Rectal smooth muscle tissue (tissue), 1 donor: ENCODE measurements around the gene JAKMIP2.

ENCODE experiments used
- H3K27ac ChIP-seq: one replicate; pipeline ENCODE4 v1.7.0; 2013; ENCODE audit warnings: low read depth, low read length, inconsistent platforms
- H3K27me3 ChIP-seq: one replicate; pipeline ENCODE4 v1.7.0; 2013; ENCODE audit warnings: low read length; ENCODE audit not compliant: control insufficient read depth, insufficient read depth
- H3K36me3 ChIP-seq: one replicate; pipeline ENCODE4 v1.7.0; 2013; ENCODE audit warnings: low read length; ENCODE audit not compliant: control insufficient read depth, insufficient read depth
- H3K4me1 ChIP-seq: one replicate; pipeline ENCODE4 v1.7.0; 2013; ENCODE audit warnings: low read length; ENCODE audit not compliant: control insufficient read depth, insufficient read depth
- H3K4me3 ChIP-seq: one replicate; pipeline ENCODE4 v1.7.0; 2013; ENCODE audit warnings: low read length
- H3K9ac ChIP-seq: one replicate; pipeline ENCODE4 v1.7.0; 2013; ENCODE audit warnings: low read length

JAKMIP2 gene

DNA sequence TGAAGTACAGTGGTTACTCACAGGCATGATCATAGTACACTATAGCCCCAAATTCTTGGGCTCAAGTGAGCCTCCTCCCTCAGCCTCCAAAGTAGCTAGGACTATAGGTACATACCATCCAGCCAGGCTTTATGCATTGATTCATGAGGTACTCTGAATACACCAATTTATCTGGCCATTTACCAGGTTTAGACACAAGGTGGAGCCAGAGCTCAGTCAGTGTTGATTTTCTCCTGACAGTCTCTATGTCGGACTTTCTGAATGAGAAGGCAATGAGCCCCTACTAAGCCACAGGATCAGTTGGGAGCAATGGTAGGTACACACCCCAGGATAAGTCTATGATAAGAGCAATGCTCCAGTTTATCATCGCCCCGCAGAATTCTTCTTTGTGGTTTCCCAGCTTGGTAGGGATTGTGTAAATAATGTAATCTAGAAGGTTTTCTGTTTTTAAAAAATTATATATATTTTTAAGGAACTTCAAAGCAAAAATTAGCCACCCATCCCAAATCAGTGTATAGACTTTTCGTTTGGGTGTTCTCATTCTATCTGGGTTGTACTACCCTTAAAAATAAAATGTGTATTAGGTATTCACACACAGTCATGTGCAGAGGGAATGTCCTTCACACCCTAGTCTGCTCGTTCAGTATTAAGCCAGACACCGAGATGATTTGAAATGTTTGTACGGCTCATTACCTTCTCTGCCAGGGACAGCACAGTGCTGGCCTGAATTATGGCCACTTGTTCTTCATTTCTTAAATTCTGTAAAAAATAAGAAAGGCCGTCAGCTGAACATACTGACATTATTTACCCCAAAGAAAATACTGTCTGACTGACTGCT lies 154.3 kb downstream of the JAKMIP2 start:
- Histone ChIP-seq H3K9ac (no peak overlapping the region), H3K27me3 (no peaks in the 10 kb centered on the region), H3K4me1 (no peaks in the 10 kb centered on the region), H3K27ac (no peak overlapping the region), H3K4me3 (no peak overlapping the region), H3K36me3 (no peaks in the 10 kb centered on the region)

DNA sequence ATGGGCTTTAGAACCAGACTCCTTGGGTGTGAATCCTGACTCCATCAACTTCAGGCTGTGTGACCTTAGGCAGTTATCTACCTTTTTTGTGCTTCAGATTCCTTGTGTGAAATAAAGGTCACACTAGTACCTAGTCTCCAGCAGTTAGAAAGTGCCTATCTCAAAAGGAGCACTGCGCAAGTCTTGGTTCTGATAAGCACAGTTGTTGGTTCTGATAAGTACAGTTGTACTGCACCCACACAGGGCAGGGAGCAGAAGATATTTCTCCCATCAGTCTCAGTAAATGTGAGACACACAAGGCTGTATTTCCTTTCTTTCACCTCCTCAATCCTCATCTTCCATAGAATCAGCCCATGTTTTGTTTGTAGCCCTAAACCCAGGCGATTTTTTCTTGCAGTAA lies 156.1 kb downstream of the JAKMIP2 start:
- Histone ChIP-seq H3K27me3 (no peaks in the 10 kb centered on the region), H3K4me1 (no peaks in the 10 kb centered on the region), H3K27ac (no peak overlapping the region), H3K36me3 (no peaks in the 10 kb centered on the region), H3K4me3 (no peak overlapping the region), H3K9ac (no peak overlapping the region)

DNA sequence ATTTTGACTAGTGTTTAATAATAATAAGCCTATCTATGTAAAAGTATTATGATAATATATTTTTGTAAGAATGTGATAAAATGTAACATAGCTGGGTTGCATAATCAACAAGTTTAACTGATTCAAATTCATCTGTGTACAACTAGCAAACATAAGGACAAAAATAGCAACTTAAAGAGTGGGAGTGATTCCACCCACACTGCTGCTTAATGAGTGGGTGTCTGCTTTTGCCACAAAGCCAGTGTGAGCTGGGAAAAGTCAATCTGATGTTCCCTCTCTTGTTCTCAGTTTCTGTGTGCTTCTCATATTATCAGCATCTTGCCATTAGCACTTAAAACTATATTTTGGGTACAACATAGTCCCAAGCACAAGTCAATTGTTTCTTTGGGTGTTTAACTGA lies 161.5 kb downstream of the JAKMIP2 start:
- Histone ChIP-seq H3K9ac (no peak overlapping the region), H3K4me3 (no peak overlapping the region), H3K4me1 (no peaks in the 10 kb centered on the region), H3K27me3 (no peaks in the 10 kb centered on the region), H3K36me3 (no peaks in the 10 kb centered on the region), H3K27ac (no peak overlapping the region)

DNA sequence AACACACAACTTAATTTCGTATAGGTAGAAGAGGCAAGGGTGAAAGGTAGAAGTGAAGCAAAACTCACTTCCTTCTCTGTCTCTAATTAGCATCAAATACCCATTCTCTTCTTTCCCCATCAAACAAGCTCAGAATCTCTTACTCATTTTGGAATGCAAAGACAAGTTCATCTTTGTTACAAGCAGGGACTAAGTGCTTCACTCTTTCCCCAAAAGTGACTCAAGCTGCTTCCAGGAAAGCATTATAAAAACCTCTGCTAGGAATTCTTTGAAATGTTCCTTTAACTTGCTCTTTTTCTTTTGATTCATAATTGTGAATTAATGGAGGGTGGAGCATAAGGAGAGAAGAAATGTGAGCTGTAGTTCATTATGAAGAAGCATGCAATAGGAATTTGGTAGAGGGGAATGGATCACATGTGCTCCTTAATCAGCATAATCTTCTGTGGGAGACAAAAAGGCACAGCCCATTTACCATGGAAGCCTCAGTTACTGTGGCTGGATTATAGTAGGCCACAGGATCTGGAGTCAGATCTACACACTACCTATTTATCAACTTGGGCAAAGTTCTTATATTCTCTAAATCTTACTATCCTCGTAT lies 163.1 kb downstream of the JAKMIP2 start:
- no peak overlapping the region for H3K4me3 ChIP-seq
- H3K4me1 ChIP-seq, result no peaks in the 10 kb centered on the region
- no peaks in the 10 kb centered on the region for H3K27me3 ChIP-seq
- H3K27ac ChIP-seq, result no peak overlapping the region
- H3K9ac ChIP-seq, result no peak overlapping the region
- no peaks in the 10 kb centered on the region for H3K36me3 ChIP-seq

DNA sequence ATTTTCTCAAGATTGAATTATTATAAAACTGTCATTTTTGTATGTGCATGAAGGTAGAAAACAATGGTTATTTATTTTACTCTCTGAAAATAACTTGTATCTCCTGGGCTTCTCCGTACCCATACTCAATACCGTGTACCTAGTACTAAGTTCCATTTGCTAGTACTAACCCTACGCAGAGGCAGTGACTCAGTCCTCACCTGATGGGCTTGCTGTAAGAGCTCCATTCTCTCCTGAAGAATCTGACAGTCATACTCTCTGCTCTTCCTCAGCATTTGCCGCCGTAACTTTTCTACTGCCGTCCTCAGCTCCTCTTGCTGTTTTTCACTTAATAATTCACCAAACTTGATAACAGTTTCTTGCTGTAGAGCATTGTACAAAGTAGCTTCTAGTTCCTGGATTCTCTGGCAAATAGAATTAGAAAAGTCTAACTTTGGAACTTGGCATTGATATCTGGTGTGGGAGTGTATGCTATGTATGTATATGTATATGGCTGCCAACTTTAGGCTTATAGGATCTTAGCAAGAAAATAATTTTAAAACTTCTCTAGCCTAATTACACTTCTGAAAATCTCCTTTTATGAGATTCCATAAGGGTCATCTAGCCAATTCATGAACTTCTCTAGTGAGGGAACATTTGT lies 164.7 kb downstream of the JAKMIP2 start:
- H3K4me3 ChIP-seq, result no peak overlapping the region
- H3K27ac ChIP-seq, result no peak overlapping the region
- no peak overlapping the region for H3K9ac ChIP-seq
- no peaks in the 10 kb centered on the region for H3K36me3 ChIP-seq
- no peaks in the 10 kb centered on the region for H3K27me3 ChIP-seq
- no peaks in the 10 kb centered on the region for H3K4me1 ChIP-seq

DNA sequence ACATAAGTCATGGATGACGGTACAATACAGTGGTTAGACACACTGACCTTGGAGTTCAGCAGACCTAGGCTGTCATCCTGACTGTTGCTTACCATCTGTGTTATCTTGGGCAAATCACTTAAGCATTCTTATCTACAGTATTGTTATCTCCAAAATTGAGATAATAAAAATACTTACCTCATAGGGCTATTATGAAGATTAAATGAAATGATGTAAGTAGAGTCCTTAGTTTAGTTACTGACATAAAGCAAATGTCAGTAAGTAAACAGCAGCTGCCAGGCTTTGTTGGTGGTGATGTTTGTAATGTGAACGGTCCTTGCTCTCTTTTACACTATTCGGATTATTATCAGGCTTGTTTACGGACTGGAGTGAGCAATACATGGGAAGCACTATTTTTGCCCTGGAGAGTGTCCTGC lies 165.3 kb downstream of the JAKMIP2 start:
- Histone ChIP-seq H3K36me3 (no peaks in the 10 kb centered on the region), H3K4me3 (no peak overlapping the region), H3K27me3 (no peaks in the 10 kb centered on the region), H3K9ac (no peak overlapping the region), H3K4me1 (no peaks in the 10 kb centered on the region), H3K27ac (no peak overlapping the region)

DNA sequence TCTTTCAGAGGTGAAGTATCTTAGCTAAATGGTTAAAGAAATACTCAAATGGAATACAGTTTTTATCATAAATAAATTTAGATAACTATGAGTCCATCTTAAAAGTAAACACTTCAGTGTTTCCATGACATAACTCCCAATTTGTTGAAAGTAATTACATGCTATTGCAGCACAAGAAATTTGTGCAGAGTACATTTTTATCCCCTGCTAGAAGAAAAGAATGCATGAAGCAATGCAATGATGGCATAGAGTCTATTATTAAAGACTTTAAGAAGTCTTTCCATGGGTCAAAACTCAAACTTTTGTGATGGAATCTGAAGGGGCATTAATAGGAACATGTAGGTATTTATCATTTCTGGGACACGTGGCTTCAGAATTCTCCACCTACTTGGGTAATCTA lies 166.1 kb downstream of the JAKMIP2 start:
- H3K27ac ChIP-seq, result no peak overlapping the region
- no peaks in the 10 kb centered on the region for H3K36me3 ChIP-seq
- no peak overlapping the region for H3K4me3 ChIP-seq
- no peaks in the 10 kb centered on the region for H3K27me3 ChIP-seq
- no peaks in the 10 kb centered on the region for H3K4me1 ChIP-seq
- no peak overlapping the region for H3K9ac ChIP-seq

DNA sequence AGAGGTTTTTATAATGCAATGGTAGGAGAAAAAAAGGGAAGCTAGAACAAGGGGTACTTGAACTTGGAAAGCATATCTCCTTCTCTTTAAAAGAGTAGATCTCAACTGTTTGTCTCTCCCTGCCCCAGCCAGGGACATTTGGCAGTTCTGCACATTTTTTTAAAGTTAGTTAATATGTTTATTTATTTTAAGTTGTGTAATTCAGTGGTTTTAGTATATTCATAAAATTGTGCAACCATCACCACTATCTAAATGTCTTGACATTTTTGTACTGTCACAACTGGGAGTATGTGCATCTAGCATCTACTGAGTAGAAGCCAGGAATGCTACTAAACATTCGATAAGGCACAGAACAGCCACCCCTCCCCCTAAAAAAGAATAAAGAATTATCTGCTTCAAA lies 169.2 kb downstream of the JAKMIP2 start:
- H3K4me3 ChIP-seq, result no peak overlapping the region
- no peak overlapping the region for H3K9ac ChIP-seq
- no peaks in the 10 kb centered on the region for H3K4me1 ChIP-seq
- no peak overlapping the region for H3K27ac ChIP-seq
- no peaks in the 10 kb centered on the region for H3K27me3 ChIP-seq
- no peaks in the 10 kb centered on the region for H3K36me3 ChIP-seq

DNA sequence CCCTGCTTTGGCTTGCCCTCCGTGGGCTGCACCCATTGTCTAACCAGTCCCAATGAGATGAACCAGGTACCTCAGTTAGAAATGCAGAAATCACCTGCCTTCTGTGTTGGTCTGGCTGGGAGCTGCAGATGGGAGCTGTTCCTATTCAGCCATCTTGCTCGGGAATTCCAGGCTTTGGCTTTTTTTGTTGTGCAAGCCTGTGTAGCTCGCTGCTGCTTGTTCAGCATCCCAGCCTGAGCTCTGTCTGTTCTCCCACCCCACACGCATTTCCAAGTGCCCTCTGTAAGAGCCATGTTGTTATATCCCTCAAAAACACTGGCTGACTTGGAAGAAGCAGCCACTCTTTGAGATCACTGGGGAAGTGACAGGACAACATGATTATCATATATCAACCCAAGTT lies 171.0 kb downstream of the JAKMIP2 start:
- no peak overlapping the region for H3K27ac ChIP-seq
- no peaks in the 10 kb centered on the region for H3K36me3 ChIP-seq
- H3K4me1 ChIP-seq, result no peaks in the 10 kb centered on the region
- H3K4me3 ChIP-seq, result no peak overlapping the region
- no peaks in the 10 kb centered on the region for H3K27me3 ChIP-seq
- H3K9ac ChIP-seq, result no peak overlapping the region

DNA sequence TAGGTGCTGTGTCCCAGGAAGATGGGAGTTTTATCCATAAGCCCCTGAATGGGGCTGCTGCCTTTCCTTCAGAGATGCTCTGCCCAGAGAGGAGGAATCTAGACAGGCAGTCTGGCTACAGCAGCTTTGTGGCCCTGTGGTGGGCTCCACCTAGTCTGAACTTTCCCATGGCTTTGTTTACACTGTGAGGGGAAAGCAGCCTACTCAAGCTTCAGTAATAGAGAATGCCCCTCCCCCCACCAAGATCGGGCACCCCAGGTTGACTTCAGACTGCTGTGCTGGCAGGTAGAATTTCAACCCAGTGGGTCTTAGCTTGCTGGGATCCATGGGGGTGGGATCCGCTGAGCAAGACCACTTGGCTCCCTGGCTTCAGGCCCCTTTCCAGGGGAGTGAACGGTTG lies 171.7 kb downstream of the JAKMIP2 start:
- H3K4me1 ChIP-seq, result no peaks in the 10 kb centered on the region

DNA sequence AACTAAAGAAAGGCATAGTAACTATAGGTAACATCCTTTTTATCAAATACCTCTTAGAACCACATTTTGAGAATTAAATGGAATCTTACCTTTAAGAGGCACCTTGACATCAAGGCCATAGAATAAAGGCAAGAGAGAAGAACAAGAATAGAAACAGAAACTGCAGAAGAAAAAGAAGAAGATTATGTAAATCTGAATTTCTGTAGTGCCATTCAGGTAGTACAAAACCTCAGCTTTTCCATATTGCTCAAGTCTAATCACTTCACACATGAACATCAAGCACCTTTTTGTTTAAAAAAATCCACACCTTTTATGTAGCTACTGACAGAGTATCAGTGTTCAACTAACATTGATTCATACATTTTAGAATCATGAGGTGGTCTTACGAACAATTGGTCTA lies 180.9 kb downstream of the JAKMIP2 start:
- Histone ChIP-seq H3K36me3 (no peaks in the 10 kb centered on the region), H3K4me3 (no peak overlapping the region), H3K9ac (no peak overlapping the region), H3K27me3 (no peaks in the 10 kb centered on the region), H3K4me1 (no peaks in the 10 kb centered on the region), H3K27ac (no peak overlapping the region)

More for the DNA sequence above, 171.7 kb downstream of the JAKMIP2 start:
- Histone ChIP-seq H3K4me3 (no peak overlapping the region), H3K9ac (no peak overlapping the region), H3K36me3 (no peaks in the 10 kb centered on the region), H3K27ac (no peak overlapping the region), H3K27me3 (no peaks in the 10 kb centered on the region)

DNA sequence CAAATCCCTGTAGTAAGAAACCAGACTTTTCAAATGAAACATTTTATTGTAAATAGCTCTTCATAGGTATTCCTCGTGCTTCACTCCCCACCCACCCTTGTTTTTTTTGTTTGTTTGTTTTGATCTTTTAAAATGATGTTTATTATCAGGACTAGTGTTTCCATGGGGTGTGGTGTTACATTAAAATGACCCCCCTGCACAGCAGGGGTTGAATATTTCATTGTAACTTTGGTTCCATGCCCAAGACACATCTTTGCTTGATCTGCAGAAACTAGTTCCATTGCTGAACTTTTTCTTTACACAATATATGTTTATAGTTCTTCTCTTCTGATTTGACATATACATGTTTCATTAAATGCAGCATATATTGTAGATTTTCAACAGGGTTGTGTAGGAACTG lies 191.4 kb downstream of the JAKMIP2 start:
- H3K4me1 ChIP-seq, result no peaks in the 10 kb centered on the region
- H3K4me3 ChIP-seq, result no peak overlapping the region
- no peaks in the 10 kb centered on the region for H3K27me3 ChIP-seq
- H3K36me3 ChIP-seq, result no peaks in the 10 kb centered on the region
- no peak overlapping the region for H3K27ac ChIP-seq
- no peak overlapping the region for H3K9ac ChIP-seq
